Activated T-cell treated with anti-CD3 and anti-CD28 coated beads for 4 hours (primary cell): ENCODE data around the gene SRMS.
"Not testable (repeated sequence)": the region's sequence is repeated elsewhere in the genome, so short reads cannot be mapped to it uniquely, and the experiment has no call there.

Source experiments
- DNase-seq: peaks from one replicate; pipeline ENCODE4 v3.0.0-alpha.2; 2020

SRMS gene

DNA sequence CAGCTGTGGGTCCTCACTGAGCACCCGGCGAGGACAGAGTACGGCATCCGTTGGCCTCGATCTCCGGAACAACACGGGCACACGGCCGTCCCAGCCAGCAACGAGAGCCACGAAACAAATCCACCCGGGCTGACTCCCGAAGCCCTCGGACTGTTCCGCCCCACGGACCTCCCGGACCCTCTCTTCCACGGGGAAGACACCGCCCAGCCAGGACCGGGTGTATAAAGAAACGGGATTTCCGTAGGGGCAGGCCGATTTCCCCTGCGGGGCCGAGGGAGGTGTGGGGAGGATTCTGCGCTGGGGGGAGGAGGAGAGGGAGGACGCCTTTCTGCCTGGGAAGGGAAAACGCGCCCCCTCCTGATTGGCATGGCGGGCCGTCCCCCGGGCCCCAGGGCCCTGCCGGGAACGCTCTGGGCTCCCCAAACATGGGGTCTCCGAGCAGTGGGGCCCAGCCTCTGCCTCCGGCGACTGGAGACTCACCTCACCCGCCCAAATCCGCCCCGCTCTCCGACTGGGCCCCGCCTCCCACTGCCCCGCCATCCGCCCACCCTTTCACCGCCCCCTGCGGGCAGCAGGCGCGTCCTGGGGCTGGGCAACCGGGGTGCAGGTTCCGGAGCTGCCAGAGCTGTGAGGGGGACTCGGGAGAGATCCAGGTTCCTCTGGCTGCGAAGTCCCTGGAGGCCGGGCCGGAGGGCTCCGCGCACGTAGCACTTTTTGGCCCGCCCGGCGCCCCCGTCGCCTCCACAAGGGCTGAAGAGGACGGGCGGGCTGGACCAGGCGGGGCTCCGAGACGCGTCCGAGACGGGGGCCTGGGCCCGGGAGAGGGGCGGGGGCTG lies 27.7 kb downstream of the SRMS start:
- peak; percentile 43 for DNase-seq

DNA sequence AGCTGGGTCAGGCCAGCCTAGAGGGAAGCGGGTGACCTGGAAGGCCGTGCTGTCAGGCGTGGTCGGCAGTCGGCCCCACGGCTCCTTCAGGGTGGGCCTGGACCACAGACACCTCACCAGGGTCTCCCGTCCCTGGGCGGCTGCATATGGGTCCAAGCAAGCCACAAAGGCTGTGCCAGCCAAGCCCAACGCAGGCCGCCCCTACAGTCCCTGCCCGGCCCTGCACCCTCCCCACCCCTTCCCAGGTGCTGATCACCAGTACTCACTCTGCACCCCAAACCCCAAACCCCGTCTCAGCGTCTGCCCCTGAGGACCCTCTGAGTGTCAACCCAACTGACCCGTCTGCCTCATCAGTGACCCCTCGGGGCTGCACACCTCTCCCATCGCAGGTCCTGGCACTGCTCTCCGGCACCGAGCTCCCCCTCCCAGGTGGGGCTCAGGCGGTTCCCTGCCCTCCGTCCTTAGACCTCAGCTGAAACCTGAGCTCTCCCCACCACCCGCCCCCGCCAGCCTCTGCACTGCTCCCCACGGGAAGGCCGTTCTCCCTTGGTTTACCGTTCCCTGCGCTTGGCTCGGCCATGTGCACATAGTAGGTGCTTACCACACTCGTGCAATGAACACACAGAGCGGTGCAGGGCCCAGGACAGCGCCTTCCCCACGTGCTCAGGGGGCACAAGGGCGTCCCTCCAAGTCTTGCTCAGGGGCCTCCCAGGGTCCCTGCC lies 28.4 kb downstream of the SRMS start:
- no peak for DNase-seq

DNA sequence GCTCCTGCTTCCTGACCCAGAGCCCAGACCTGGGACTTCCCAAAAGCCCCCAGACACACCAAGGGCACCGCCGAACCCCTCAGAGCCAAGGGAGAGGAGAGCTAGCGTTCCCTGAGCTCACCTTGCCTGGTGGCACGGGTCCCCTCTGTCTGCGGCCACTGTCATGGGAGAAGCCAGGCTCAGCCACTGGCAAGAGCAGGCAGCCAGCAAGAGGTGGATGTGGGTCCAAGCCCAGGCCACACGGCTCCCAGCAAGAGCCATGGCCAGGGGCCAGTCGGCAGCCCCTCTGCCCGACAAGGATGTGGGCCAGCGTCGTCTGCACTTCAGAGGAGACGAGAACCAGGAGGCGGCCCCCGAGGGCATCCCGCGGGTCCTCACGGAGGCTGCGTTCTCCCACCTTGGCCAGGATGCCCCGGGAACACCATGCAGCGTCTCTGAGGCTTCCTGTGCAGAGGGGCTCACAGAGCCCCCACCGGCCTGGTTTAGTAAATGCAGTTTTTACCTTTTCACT lies 29.1 kb downstream of the SRMS start:
- no peak for DNase-seq

DNA sequence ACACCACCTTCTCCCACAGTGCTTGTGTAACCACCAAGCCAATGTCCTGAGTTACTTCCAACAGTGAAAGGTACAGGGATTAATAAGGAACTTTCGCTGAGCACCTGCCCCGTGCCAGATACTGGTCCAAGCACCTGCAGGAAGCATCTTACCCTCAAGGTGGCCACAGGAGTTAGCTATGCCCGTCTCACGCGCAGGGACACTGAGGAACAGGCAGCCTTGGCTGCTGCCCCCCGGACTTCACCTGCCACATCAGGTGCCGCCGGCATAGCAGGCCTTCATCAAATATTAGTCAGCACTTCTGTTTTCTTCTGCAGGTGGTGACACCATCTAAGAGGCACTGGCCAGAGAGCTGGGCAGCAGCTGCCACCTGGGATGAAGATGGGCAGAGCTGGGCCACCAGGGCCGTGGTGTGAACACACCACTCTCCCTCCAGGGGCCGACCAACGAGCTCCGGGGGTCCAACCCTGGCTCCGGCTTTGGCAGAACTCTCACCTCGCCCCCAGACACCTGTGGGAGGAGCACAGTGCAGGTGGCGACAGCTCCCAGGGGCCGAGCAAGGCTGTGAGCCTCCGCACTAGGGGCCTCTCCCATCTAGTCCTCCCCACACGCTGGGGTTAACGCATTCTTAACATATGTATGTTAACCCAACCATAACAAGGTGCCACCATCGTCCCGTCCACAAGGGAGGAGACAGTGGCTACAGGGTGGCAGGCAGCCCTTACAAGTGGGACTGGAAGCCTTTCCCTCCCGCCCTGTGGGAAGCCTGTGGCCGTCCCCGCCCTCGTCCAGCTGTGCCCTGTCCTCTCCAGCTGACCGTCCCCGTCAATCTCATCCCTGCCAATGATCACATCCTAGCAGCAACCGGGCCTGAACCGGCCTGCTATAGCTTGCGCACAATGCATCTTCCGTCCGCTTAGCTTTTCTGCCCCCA lies 29.9 kb downstream of the SRMS start:
- DNase-seq: no peak

DNA sequence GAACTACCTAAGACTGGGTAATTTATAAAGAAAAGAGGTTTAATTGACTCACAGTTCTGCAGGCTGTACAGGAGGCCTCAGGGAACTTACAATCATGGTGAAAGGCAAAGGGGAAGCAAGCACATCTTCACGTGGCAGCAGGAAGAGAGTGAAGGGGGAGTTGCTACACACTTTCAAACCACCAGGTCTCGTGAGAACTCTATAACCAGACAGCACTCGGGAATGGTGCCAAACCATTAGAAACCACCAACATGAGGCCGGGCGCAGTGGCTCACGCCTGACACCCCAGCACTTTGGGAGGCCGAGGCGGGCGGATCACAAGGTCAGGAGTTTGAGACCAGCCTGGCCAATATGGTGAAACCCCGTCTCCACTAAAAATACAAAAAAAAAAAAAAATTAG lies 33.0 kb downstream of the SRMS start:
- DNase-seq: not testable (repeated sequence)

DNA sequence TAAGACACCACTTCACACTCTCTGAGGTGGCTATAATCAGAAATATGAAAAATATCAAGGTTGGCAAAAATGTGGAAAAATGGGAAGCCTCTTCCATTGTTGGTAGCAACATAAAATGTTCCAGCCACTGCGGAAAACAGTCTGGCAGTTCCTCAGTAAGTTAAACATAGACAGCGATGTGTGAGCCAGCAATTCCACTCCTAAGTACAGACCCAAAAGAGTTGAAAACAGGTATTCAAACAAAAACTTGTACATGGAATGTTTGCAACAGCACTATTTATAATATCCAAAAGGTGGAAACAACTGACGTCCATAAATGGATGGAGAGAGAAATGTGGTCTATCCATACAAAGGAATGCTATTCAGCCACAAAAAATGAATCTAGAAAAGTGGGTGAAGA lies 34.3 kb downstream of the SRMS start:
- DNase-seq: no peak

DNA sequence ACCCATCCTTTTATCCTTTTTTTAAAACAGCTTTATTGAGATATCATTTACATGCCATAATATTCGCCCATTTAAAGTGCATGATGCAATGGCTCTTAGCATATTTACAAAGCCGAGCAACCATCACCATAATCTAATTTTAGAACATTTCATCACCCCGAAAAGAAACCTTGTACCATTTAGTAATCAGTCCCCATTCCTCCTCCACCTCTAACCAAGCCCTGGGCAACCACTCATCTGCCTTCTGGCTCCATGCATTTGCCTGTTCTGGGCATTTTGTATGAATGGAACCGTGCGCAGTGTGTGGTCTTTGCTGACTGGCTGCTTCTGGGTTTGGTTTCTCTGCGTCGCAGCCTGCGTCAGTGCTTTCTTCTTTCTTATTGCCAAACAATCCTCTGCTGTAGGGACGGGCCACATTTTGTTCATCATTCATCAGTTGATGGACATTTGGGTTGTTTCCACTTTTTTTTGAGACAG lies 38.4 kb downstream of the SRMS start:
- DNase-seq: no peak

DNA sequence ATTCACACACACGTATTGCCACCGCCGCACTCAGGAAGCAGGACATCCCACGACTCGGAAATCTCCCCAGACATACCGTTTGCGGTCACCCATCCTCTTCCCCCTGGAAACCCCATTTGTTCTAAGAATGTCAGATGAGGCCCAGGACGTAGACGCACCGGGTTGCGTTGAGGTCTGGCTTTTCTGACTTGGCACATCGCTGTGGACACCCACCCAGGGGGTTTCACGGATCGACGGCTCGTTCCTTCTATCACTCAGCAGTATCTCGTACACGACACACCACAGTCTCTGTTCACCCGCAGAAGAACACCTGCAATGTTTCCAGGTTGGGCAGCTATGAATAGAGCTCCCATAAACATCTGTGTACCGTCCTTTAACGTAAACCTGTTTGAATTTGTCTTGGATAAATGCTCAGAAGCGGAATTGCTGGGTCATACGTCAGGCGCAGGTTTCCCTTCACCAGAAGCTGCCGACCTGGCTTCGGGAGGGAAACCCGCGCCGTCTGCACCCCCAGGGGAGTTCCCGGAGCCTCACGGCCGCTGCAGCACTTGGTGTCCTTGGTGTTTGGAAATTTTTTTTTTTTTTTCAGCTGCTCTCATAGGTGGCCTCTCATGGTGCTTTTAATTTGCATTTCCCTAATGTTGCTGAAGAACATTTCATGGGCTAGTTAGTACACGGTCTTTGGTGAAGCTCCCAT lies 39.3 kb downstream of the SRMS start:
- no peak for DNase-seq

DNA sequence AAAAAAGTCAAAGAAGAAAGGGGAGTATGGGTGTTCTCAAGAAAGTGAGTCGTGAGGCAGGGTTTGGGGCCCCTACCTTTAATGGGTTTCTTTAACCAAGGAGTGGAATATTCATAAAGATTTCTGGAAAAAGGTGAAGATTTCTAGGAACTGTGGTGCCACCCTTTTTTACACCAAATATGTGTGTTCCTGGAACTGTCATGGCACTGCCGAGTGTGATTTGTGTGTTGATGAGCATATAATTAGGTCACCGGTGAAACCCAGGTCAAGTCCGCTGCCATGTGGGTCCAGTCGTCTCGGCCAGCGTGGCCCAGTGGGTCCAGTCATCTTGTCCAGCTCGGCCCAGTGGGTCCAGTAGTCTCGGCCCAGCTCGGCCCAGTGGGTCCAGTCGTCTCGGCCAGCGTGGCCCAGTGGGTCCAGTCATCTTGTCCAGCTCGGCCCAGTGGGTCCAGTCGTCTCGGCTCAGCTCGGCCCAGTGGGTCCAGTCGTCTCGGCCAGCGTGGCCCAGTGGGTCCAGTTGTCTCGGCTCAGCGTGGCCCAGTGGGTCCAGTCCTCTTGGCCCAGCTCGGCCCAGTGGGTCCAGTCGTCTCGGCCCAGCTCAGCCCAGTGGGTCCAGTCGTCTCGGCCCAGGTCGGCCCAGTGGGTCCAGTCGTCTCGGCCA lies 40.3 kb downstream of the SRMS start:
- DNase-seq: no peak

DNA sequence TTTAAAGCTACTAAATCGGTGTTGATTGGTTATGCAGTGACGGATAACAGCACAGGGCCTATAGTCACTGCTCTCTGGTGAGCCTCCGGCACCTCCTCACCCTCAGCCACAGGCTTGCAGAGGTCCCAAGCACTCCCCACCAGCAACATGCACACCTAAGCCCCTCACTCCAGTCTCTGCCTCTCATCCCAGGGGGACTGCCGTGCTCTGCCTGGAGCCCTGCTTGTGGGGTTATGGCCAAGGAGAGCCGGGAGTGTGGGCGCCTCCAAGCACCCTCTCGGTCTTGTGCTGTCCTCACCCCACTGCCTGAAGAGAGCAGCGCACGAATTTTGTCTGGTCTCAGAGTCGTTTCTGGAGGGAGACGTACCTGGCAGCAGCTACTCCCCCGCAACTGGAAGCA lies 41.8 kb downstream of the SRMS start:
- no peak for DNase-seq

DNA sequence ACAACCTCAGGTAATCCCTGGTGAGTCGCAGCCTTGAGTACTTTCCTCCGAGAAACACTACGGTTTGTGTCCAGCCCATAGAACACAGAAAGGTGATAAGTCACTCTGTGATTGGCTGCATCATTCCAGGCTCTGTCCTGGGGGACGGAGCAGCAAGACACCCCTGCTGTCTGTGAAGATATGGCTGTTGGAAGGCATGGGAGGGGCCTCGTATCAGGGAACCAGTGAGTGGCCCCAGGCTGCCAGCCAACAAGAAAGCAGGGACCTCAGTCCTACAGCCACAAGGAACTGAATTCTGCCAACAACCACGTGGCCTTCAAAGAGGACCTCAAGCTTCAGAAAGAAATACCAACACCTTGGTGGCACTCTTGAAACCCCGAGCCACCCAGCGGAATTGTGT lies 42.3 kb downstream of the SRMS start:
- no peak for DNase-seq

DNA sequence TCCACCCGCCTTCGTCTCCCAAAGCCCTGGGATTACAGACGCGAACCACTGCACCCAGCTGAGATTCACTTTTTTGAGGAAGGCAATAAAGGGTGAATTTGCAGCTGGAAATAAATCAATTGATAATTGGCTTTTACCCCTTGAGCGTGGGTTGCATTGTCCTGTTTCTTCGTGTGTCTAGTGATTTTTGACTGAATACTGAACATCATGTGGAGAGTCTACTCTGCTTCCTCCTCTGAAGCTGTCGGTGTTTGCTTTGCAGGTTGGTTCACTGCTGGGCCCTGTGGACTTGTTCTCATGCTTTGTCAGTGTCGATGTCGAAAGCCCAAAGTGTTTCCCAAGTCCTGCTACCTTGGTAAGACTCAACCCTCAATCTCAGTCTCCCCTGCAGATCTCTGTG lies 42.9 kb downstream of the SRMS start:
- DNase-seq: no peak

DNA sequence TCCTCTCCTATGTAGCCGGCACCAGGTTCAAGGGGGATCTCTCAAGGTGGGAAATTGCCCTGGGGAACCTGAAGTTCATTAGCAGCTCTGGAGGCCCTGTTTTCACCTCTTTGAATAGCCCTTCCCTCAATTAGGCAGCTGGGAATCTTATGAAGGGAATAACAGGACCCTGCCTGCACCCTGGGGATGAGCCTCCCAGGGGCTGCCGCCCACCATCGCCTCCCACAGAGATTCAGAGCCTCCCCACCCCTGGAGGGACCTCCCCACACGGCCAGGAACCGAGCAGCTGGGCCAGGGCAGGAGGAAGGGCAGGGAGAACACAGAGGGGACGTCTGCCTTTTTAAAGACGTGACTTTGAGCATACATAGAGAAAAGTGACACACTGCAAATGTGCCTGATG lies 44.0 kb downstream of the SRMS start:
- DNase-seq: no peak

DNA sequence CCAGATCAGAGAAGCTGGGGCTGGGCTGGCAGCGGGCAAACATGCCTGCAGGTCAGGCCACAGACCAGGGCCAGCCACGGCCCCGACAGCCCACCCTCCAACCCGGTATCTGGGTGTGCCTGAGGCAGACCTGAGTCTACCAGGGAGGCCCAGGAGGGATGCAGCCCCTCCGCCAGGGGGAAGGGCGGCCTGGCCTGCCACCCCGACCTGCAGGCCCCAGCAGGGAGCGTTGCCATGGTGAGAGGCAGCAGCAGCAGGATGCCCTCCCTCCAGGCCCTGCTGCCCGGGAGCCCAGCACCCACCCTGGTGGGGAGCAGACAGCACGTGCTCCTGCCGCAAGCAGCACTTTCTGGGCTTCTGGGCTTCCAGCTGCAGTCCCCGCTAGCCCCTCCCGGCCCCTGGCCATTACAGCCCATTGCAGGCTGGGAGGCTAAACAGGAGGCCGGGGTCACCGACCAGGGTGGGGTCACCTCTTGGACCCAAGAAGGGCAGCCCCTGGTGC lies 44.8 kb downstream of the SRMS start:
- no peak for DNase-seq

DNA sequence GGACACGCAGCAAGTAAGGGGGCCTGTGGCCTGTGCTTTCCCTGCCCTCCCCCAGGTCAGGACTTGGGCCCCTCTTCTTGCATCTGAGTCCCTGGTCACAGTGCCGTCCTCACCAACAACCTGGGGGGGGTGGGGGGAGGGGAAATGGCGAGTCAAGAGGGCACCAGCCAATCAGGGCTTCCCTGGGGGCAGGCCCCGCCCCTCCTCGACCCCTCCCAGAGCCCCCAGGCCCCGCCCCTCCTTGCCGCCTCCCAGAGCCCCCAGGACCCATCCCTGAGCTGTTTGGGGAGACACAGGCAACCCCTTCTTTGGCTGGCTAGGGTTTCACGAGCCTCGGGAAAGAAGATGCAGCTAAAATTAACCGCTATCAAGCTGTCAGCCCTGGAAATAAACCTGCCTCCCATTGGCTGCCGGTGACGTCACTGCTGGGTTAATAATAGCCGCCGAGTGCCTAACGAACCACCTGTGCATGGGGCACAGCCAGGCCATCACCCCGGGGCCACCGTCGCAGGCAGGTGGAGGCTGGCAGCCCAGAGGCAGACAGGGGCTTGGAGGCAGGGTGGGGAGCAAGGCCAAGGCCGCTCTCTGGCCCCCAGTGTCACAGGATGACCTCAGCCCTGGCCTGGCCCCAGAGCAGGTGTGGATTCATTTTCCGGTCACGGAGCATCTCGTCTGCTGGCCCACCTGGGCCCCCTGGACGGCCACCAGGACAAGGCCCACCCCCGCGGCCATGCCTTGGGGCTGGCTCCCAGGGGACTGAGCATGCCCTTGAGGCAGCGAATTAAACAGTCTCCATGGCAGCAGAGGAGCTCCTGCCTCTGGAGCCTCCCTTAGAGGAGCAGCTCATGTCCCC lies 45.5 kb downstream of the SRMS start:
- DNase-seq: no peak

DNA sequence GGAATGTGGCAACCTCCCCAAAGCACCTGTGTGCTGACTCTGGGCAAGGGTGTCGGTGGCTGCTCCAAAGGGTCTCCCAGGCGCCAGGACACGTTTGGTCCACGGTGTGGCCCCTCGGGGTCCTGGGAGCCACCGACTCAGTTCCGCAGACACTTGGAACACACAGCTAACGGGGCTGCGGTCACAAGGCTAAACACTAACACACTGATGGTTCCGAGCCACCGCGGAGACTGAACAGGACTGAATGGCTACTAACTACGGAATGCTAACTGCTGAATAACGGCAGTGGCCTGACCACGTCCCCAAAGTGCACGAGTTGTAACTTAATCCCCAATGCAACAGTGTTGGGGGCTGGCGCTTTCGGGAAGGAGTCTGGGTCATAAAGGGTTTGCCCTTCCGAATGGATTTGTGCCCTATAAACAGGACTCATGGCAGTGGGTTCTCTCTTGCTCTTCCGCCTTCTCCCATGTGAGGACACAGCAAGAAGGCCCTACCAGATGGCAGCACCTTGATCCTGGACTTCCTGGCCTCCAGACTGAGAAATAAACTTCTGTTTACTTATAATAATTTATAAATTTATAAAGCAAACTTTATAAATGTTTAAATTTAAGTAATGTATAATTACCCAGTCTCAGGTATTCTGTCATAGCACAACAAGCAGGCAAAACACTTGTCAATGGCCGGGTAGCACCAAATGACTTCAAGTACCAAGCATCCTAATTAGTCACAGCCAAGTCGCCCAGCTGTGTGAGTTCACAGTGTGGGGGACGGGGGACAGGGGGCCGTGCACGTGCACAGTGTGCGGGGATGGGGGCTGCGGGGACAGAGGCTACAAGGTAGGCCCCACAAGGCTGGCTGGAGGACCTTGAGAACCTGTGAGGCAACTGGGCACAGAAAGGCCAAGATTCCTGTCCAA lies 46.4 kb downstream of the SRMS start:
- DNase-seq: no peak

DNA sequence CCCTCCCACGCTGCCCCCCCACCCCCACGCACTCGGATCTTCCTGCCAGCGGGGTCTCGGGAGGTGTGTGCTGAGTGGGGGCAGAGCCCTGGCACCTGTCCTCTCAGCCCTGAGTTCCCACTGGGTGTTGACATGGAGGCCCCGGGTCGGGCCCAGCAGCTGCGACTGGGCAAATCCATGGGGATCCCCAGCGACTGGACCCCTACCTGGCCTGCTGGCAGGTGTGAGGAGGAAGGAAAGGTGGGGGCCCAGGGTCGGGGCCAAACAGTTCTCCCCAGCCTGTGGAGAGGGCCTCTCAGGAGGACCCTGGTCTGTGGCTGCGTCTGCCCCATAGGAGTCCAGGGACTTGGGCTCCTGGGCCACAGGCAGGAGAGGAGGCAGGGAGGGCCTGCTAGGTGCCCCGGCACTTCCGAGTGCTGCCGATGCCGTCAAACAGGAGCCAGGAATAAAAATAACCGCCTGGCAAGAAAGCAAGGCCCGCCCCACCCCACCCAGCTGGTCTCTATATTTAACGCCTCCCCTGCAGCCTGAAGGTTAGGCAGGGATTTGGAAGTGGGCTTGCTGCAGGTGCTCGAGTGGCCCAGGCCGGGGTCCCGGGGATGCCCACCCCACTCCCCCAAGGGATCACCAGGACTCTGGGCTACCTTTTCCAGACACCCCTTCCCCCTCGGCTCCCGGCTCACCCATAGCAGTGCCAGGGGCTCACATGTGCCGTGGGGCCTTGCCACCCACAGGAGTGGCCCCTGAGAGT lies 47.2 kb downstream of the SRMS start:
- DNase-seq: no peak

DNA sequence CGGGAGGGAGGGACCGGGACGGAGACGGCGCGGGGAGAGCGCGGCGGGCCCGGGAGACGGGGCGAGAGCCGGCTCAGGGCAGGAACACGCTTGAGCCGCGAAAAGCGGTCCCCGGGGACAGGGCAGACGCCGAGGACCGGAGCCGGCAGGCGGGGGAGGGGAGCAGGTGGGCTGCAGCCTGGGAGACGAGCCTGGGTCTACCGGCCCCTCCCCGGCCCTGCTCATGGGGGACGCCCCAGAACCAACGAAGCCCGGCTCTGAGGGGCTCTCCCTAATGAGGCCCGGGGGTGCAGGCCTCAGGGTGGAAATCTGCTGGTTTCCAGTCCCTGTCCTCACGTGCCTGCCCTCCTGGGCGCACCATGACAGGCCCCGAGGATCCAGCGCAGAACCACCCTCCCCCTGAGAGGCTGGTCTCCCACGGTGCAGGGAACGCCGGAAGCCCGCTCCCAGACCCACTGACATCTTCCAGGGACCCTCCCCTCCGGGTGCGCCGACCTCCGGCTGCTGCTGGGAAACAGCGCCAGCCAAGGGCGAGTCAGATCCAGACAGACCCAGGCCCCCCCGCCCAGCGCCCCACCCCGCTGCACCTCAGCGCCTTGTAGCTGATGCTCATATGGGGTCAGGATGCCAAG lies 48.1 kb downstream of the SRMS start:
- DNase-seq: no peak
